SK-N-SH treated with all-trans-retinoic acid at 6 μM for 48 hours (cell line): ENCODE data around the gene RRAD.

Experiments used
- RARB ChIP-seq: fragments of 250-450 bp; sonication (Bioruptor Pico); IDR thresholded peaks from 2 replicates; pipeline ENCODE4 v1.8.0; 2021; ENCODE audit warnings: mild to moderate bottlenecking, moderate library complexity
- SNAI2 ChIP-seq: fragments of 250-450 bp; sonication (Bioruptor Pico); IDR thresholded peaks from 2 replicates; pipeline ENCODE4 v1.5.0; 2020; ENCODE audit warnings: mild to moderate bottlenecking, moderate library complexity
- TCF4 ChIP-seq: fragments of 250-450 bp; sonication (Bioruptor Pico); IDR thresholded peaks from 2 replicates; pipeline ENCODE4 v1.8.0; 2021; ENCODE audit warnings: mild to moderate bottlenecking, moderate library complexity, borderline replicate concordance
- ZFP30 ChIP-seq: fragments of 450-650 bp; formaldehyde crosslinking; IDR thresholded peaks from 2 replicates; pipeline ENCODE4 v1.5.0; 2022; ENCODE audit warnings: mild to moderate bottlenecking, moderate library complexity

GRCh38 chr16:66872559-66872942 is 52.8 kb downstream of the RRAD start:
- no peak for TF ChIP-seq ZFP30 (CRISPR knock-in tag)
- TF ChIP-seq RARB (CRISPR knock-in tag), result no peak
- no peak for TF ChIP-seq TCF4 (CRISPR knock-in tag)
- no peak for TF ChIP-seq SNAI2 (CRISPR knock-in tag)
